ENCODE data around the gene TMEM134. TPM values are rescaled to one million over a fixed set of nuclear protein-coding genes. Genes with fewer than 3 reads are reported as not detected.

TMEM134 gene
- total RNA-seq, 5 donors from 2014 or later (not counting 1 experiment from before 2014, with no cell fraction given): 59.9 to 113 (median 106) TPM

GRCh38 chr11:67508486-67509121 lies 39.6 kb upstream of the TMEM134 start:
- Histone ChIP-seq H3K4me1 (ENCODE audit: control insufficient read depth in 1 of 2, extremely low read depth in 1 of 2, insufficient read depth in 2 of 2, low read length in 2 of 2) (peaks cover 10 to 44% of the 10 kb centered on the region in 2 experiments), H3K4me3 (ENCODE audit: control insufficient read depth in 1 of 2, extremely low read depth in 1 of 2, low read length in 1 of 2) (peak overlapping the region; percentile 76 to 77), H3K36me3 (ENCODE audit: control insufficient read depth in 2 of 2, extremely low read depth in 1 of 2, insufficient read depth in 1 of 2, low read length in 1 of 2) (peaks cover 0 to 9% of the 10 kb centered on the region in 2 donors), H3K27me3 (replicated peaks in 1 of 2; ENCODE audit: control insufficient read depth in 2 of 2, extremely low read depth in 1 of 2, insufficient read depth in 2 of 2, low read length in 1 of 2) (peaks cover 0 to 15% of the 10 kb centered on the region in 2 experiments), H3K9me3 (no peaks in the 10 kb centered on the region), H3K27ac (ENCODE audit: low read length) (peak overlapping the region; percentile 92)
- ChIA-PET POLR2A (interaction anchor here in 1 of 2 donors (0.6 kb wide), 1 partner anchor 47 kb away, joined by 3 read pairs; no protein-coding TSS in a partner anchor), CTCF (interaction anchor here in 1 of 2 donors (1.5 kb wide), 1 partner anchor 157 kb away, joined by 4 read pairs; no protein-coding TSS in a partner anchor)
- H3K27me3 Mint-ChIP-seq: peaks cover 0 to 6% of the 10 kb centered on the region in 2 donors
- H3K9me3 Mint-ChIP-seq: no peaks in the 10 kb centered on the region
- ATAC-seq (replicated peaks in 1 of 4) (peak; percentile 51 to 53 (median 52)), DNase-seq (peak; percentile 95 to 100 (median 99))
- peaks cover 3% of the 10 kb centered on the region for H3K36me3 Mint-ChIP-seq
- H3K4me1 Mint-ChIP-seq: peaks cover 28 to 39% (median 33%) of the 10 kb centered on the region in 3 donors
- peak overlapping the region; percentile 84 to 94 (median 87) for H3K4me3 Mint-ChIP-seq
- H3K27ac Mint-ChIP-seq: peak overlapping the region; percentile 90 to 95
- WGBS (ENCODE audit: insufficient coverage): under 1% methylated on average over 52 of the region's 57 CpGs

GRCh38 chr11:67507864-67508485 lies 38.9 kb upstream of the TMEM134 start, which contains the start of gene CDK2AP2:
Gene CDK2AP2 (minus strand): TSS chr11:67508162. CDS start chr11:67508082, 80 bp downstream.
- H3K4me1 Mint-ChIP-seq: peaks cover 32 to 44% (median 39%) of the 10 kb centered on the region in 3 donors

GRCh38 chr11:67507242-67507863 lies 38.3 kb upstream of the TMEM134 start:
- Histone ChIP-seq H3K4me3 (ENCODE audit: control insufficient read depth in 1 of 2, extremely low read depth in 1 of 2, low read length in 1 of 2) (peak overlapping the region; percentile 76 to 77), H3K36me3 (ENCODE audit: control insufficient read depth in 2 of 2, extremely low read depth in 1 of 2, insufficient read depth in 1 of 2, low read length in 1 of 2) (peaks cover 0 to 17% of the 10 kb centered on the region in 2 donors), H3K9me3 (no peaks in the 10 kb centered on the region), H3K4me1 (ENCODE audit: control insufficient read depth in 1 of 2, extremely low read depth in 1 of 2, insufficient read depth in 2 of 2, low read length in 2 of 2) (peaks cover 10 to 55% of the 10 kb centered on the region in 2 experiments), H3K27me3 (replicated peaks in 1 of 2; ENCODE audit: control insufficient read depth in 2 of 2, extremely low read depth in 1 of 2, insufficient read depth in 2 of 2, low read length in 1 of 2) (peaks cover 0 to 11% of the 10 kb centered on the region in 2 experiments), H3K27ac (ENCODE audit: low read length) (peak overlapping the region; percentile 92)
- Mint-ChIP-seq H3K4me3 (peak overlapping the region; percentile 84 to 94 (median 87)), H3K36me3 (peaks cover 7% of the 10 kb centered on the region), H3K27me3 (peaks cover 0 to 6% of the 10 kb centered on the region in 2 donors), H3K27ac (peak overlapping the region; percentile 94 to 95), H3K4me1 (peaks cover 37 to 48% (median 44%) of the 10 kb centered on the region in 3 donors), H3K9me3 (no peaks in the 10 kb centered on the region)
- DNase-seq: peak in 5 of 35 experiments; percentile 15 to 26 (median 19)
- ChIA-PET CTCF (interaction anchor here in 1 of 2 donors (1.5 kb wide), 1 partner anchor 156 kb away, joined by 4 read pairs; no protein-coding TSS in a partner anchor), POLR2A (no interaction called here)
- 13% methylated on average over 31 of the region's 33 CpGs for WGBS (ENCODE audit: insufficient coverage)
- no peak for ATAC-seq (replicated peaks in 1 of 4)

More at GRCh38 chr11:67507864-67508485, 38.9 kb upstream of the TMEM134 start, which contains the start of gene CDK2AP2:
- peaks cover 0 to 6% of the 10 kb centered on the region in 2 donors for H3K27me3 Mint-ChIP-seq
- H3K36me3 ChIP-seq (ENCODE audit: control insufficient read depth in 2 of 2, extremely low read depth in 1 of 2, insufficient read depth in 1 of 2, low read length in 1 of 2): peaks cover 0 to 11% of the 10 kb centered on the region in 2 donors
- peak within 1 kb of the TSS; percentile 92 for H3K27ac ChIP-seq (ENCODE audit: low read length)
- 0% methylated on average over 57 of the region's 57 CpGs for WGBS (ENCODE audit: insufficient coverage)
- DNase-seq (peak; percentile 90 to 99 (median 97)), ATAC-seq (replicated peaks in 1 of 4) (peak; percentile 78 to 82 (median 80))
- CTCF ChIA-PET: interaction anchor here in 1 of 2 donors (1.5 kb wide), 1 partner anchor 156 kb away, joined by 4 read pairs; no protein-coding TSS in a partner anchor
- H3K36me3 Mint-ChIP-seq: peaks cover 4% of the 10 kb centered on the region
- peaks cover 0 to 15% of the 10 kb centered on the region in 2 experiments for H3K27me3 ChIP-seq (replicated peaks in 1 of 2; ENCODE audit: control insufficient read depth in 2 of 2, extremely low read depth in 1 of 2, insufficient read depth in 2 of 2, low read length in 1 of 2)
- H3K4me3 Mint-ChIP-seq: peak within 1 kb of the TSS; percentile 84 to 94 (median 87)
- POLR2A ChIA-PET: interaction anchor here in 1 of 2 donors (0.6 kb wide), 1 partner anchor 47 kb away, joined by 3 read pairs; no protein-coding TSS in a partner anchor
- no peaks in the 10 kb centered on the region for H3K9me3 Mint-ChIP-seq
- no peaks in the 10 kb centered on the region for H3K9me3 ChIP-seq
- H3K4me1 ChIP-seq (ENCODE audit: control insufficient read depth in 1 of 2, extremely low read depth in 1 of 2, insufficient read depth in 2 of 2, low read length in 2 of 2): peaks cover 10 to 51% of the 10 kb centered on the region in 2 experiments
- H3K4me3 ChIP-seq (ENCODE audit: control insufficient read depth in 1 of 2, extremely low read depth in 1 of 2, low read length in 1 of 2): peak within 1 kb of the TSS; percentile 76 to 77
- peak within 1 kb of the TSS; percentile 94 to 95 for H3K27ac Mint-ChIP-seq

DNA sequence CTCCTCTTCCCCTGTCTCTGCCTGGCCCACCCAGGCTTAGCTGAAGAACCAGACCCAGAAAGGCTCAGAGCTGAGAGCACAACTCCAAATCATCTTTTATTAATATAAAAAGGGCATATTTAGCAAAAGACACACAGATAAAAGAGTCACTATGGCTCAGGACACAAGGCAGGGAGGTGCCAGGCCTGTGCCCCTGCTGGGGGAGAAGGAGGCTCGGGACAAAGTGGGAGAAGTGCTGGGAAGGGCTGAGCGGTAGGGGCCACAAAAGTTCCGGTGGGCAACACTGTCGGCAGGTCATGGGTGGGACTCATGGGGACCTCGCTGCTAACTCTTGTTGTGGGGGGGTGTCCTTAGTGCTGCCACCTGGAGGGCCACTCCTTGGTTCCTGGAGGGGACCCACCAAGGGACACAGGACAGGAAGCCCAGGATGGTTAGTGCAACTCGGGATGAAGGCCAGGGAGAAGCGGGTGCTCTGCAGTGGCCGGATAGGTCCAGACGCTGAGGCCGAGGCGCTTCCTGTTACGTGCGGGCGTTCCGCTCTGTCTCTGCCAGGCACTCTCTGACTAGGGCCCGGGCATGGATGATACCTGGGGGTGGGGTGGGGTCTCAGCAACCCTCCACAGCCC lies 37.5 kb upstream of the TMEM134 start:
- Mint-ChIP-seq H3K36me3 (peaks cover 7% of the 10 kb centered on the region), H3K4me3 (peak overlapping the region; percentile 84 to 94 (median 87)), H3K27me3 (peaks cover 0 to 6% of the 10 kb centered on the region in 2 donors), H3K4me1 (peaks cover 38 to 48% (median 44%) of the 10 kb centered on the region in 3 donors), H3K9me3 (no peaks in the 10 kb centered on the region), H3K27ac (peak overlapping the region; percentile 94 to 95)
- H3K36me3 ChIP-seq (ENCODE audit: control insufficient read depth in 2 of 2, extremely low read depth in 1 of 2, insufficient read depth in 1 of 2, low read length in 1 of 2): peaks cover 0 to 26% of the 10 kb centered on the region in 2 donors
- ChIA-PET CTCF (interaction anchor here in 1 of 2 donors (1.5 kb wide), 1 partner anchor 155 kb away, joined by 4 read pairs; no protein-coding TSS in a partner anchor), POLR2A (interaction anchor here in 1 of 2 donors (0.9 kb wide), 1 partner anchor 115 kb away, joined by 3 read pairs; the partner anchor contains the start of gene RAD9A)
- ATAC-seq (replicated peaks in 1 of 4): no peak
- peak overlapping the region; percentile 92 for H3K27ac ChIP-seq (ENCODE audit: low read length)
- H3K4me3 ChIP-seq (ENCODE audit: control insufficient read depth in 1 of 2, extremely low read depth in 1 of 2, low read length in 1 of 2): peak overlapping the region in 1 of 2 donors; percentile 56
- WGBS (ENCODE audit: insufficient coverage): 74% methylated on average over 7 of the region's 16 CpGs
- peaks cover 10 to 62% of the 10 kb centered on the region in 2 experiments for H3K4me1 ChIP-seq (ENCODE audit: control insufficient read depth in 1 of 2, extremely low read depth in 1 of 2, insufficient read depth in 2 of 2, low read length in 2 of 2)
- DNase-seq: peak in 1 of 35 experiments; percentile 25
- peaks cover 0 to 6% of the 10 kb centered on the region in 2 experiments for H3K27me3 ChIP-seq (replicated peaks in 1 of 2; ENCODE audit: control insufficient read depth in 2 of 2, extremely low read depth in 1 of 2, insufficient read depth in 2 of 2, low read length in 1 of 2)
- no peaks in the 10 kb centered on the region for H3K9me3 ChIP-seq

- Histone ChIP-seq H3K9me3 (no peaks in the 10 kb centered on the region), H3K4me3 (ENCODE audit: control insufficient read depth in 1 of 2, extremely low read depth in 1 of 2, low read length in 1 of 2) (peak overlapping the region; percentile 56 to 92), H3K27me3 (replicated peaks in 1 of 2; ENCODE audit: control insufficient read depth in 2 of 2, extremely low read depth in 1 of 2, insufficient read depth in 2 of 2, low read length in 1 of 2) (no peaks in the 10 kb centered on the region), H3K4me1 (ENCODE audit: control insufficient read depth in 1 of 2, extremely low read depth in 1 of 2, insufficient read depth in 2 of 2, low read length in 2 of 2) (peaks cover 10 to 62% of the 10 kb centered on the region in 2 experiments), H3K36me3 (ENCODE audit: control insufficient read depth in 2 of 2, extremely low read depth in 1 of 2, insufficient read depth in 1 of 2, low read length in 1 of 2) (peaks cover 4 to 33% of the 10 kb centered on the region in 2 donors), H3K27ac (ENCODE audit: low read length) (peak overlapping the region; percentile 92)
- Mint-ChIP-seq H3K36me3 (peaks cover 12% of the 10 kb centered on the region), H3K27me3 (peaks cover 0 to under 1% of the 10 kb centered on the region in 2 donors), H3K4me1 (peaks cover 44 to 54% (median 49%) of the 10 kb centered on the region in 3 donors), H3K4me3 (peak overlapping the region; percentile 84 to 94 (median 87)), H3K27ac (peak overlapping the region; percentile 94 to 95), H3K9me3 (no peaks in the 10 kb centered on the region)
- ChIA-PET POLR2A (interaction anchor here in 1 of 2 donors (0.9 kb wide), 1 partner anchor 114 kb away, joined by 3 read pairs; the partner anchor contains the start of gene RAD9A), CTCF (interaction anchor here in 1 of 2 donors (0.6 to 0.7 kb wide), 3 partner anchors 23 to 673 kb away, joined by 3 to 4 read pairs (median 3); partner anchors contain the start of genes AIP and PTPRCAP)
- ATAC-seq (replicated peaks in 1 of 4): peak; percentile 36 to 52 (median 40)
- 4% methylated on average over 14 of the region's 17 CpGs for WGBS (ENCODE audit: insufficient coverage)
- peak; percentile 71 to 95 (median 85) for DNase-seq
Measured at GRCh38 chr11:67505605-67506396, 36.8 kb upstream of the TMEM134 start.

Measured in T-cell (primary cell).